Measurements from ENCODE around the gene PODXL. TPM values are rescaled to one million over a fixed set of nuclear protein-coding genes. Genes with fewer than 3 reads are reported as not detected.
"Not testable (repeated sequence)": the region's sequence is repeated elsewhere in the genome, so short reads cannot be mapped to it uniquely, and the experiment has no call there.

Gene PODXL
- total RNA-seq, 2 donors from 2014 or later, result 41.9 to 46.7 TPM

- intact Hi-C loops (cut with DNase I), result no loop called here
- no peak for DNase-seq (ENCODE audit: low spot score)
Observed at GRCh38 chr7:131471250-131472004, 85.0 kb downstream of the PODXL start.

- no peak for DNase-seq (ENCODE audit: low spot score)
- intact Hi-C loops (cut with DNase I), result no loop called here
Observed at GRCh38 chr7:131467788-131468187, 88.6 kb downstream of the PODXL start.

GRCh38 chr7:131466735-131467365 lies 89.6 kb downstream of the PODXL start:
- intact Hi-C loops (cut with DNase I), result no loop called here
- DNase-seq (ENCODE audit: low spot score), result no peak

- DNase-seq (ENCODE audit: low spot score); intact Hi-C loops (cut with DNase I): not testable (repeated sequence)
Observed at GRCh38 chr7:131462715-131463114, 93.7 kb downstream of the PODXL start.

- intact Hi-C loops (cut with DNase I), result no loop called here
- no peak for DNase-seq (ENCODE audit: low spot score)
Observed at GRCh38 chr7:131462059-131462458, 94.4 kb downstream of the PODXL start.

- no peak for DNase-seq (ENCODE audit: low spot score)
- intact Hi-C loops (cut with DNase I), result no loop called here
Observed at GRCh38 chr7:131459256-131459655, 97.2 kb downstream of the PODXL start.

- intact Hi-C loops (cut with DNase I), result no loop called here
- no peak for DNase-seq (ENCODE audit: low spot score)
Observed at GRCh38 chr7:131456338-131456737, 100.1 kb downstream of the PODXL start.

GRCh38 chr7:131455546-131455945 lies 100.9 kb downstream of the PODXL start:
- intact Hi-C loops (cut with DNase I), result no loop called here

GRCh38 chr7:131455001-131455400 lies 101.4 kb downstream of the PODXL start:
- no peak for DNase-seq (ENCODE audit: low spot score)
- intact Hi-C loops (cut with DNase I), result no loop called here

More at GRCh38 chr7:131455546-131455945, 100.9 kb downstream of the PODXL start:
- DNase-seq (ENCODE audit: low spot score), result no peak

- DNase-seq (ENCODE audit: low spot score), result no peak
- intact Hi-C loops (cut with DNase I), result no loop called here
Observed at GRCh38 chr7:131454498-131454897, 101.9 kb downstream of the PODXL start.

Other genes starting within 250 kb of the PODXL start
- gene MKLN1, start 228.8 kb downstream of the PODXL start, total RNA-seq, result 10 to 100 TPM; 72.5 to 75.6 TPM